Astrocyte (in vitro differentiated cells and primary cell): ENCODE results near the gene INPP5F. TPM values are rescaled to one million over a fixed set of nuclear protein-coding genes. Genes with fewer than 3 reads are reported as not detected.

ENCODE experiments used
- DNase-seq: peaks from one replicate; pipeline ENCODE4 v3.0.0-alpha.2; 2010; ENCODE audit warnings: low read depth
- FAIRE-seq: peaks from 2 replicates; lab custom pipeline; 2011; peaks lifted over from hg19 to GRCh38; lab: Jason Lieb, UNC
- H2AFZ ChIP-seq: 2 replicates; pipeline ENCODE4 v1.6.0; 2012; ENCODE audit warnings: low read depth, low read length, inconsistent platforms
- H3K27ac ChIP-seq: 2 replicates; pipeline ENCODE4 v1.5.1; 2011; ENCODE audit warnings: low read depth, low read length, inconsistent platforms
- H3K27me3 ChIP-seq: 2 replicates; pipeline ENCODE4 v1.6.0; 2011; ENCODE audit warnings: low read length, inconsistent platforms; ENCODE audit not compliant: insufficient read depth
- H3K36me3 ChIP-seq: 2 replicates; pipeline ENCODE4 v1.5.1; 2011; ENCODE audit warnings: low read length, inconsistent platforms; ENCODE audit not compliant: insufficient read depth
- H3K4me1 ChIP-seq: 2 replicates; pipeline ENCODE4 v1.5.1; 2011; ENCODE audit warnings: low read length, inconsistent platforms; ENCODE audit not compliant: insufficient read depth
- H3K4me2 ChIP-seq: 2 replicates; pipeline ENCODE4 v1.6.0; 2012; ENCODE audit warnings: low read length, inconsistent platforms
- H3K4me3 ChIP-seq: 2 replicates; pipeline ENCODE4 v1.5.1; 2011; ENCODE audit warnings: low read depth, mild to moderate bottlenecking, low read length, inconsistent platforms; ENCODE audit not compliant: insufficient read depth
- H3K79me2 ChIP-seq: 2 replicates; pipeline ENCODE4 v1.6.0; 2012; ENCODE audit warnings: mild to moderate bottlenecking, low read length, inconsistent platforms; ENCODE audit not compliant: insufficient read depth
- H3K9ac ChIP-seq: 2 replicates; pipeline ENCODE4 v1.6.0; 2012; ENCODE audit warnings: mild to moderate bottlenecking, low read length, inconsistent platforms
- H3K9me3 ChIP-seq: 2 replicates; pipeline ENCODE4 v1.5.1; 2012; ENCODE audit warnings: low read depth, mild to moderate bottlenecking, low read length, inconsistent platforms; ENCODE audit not compliant: insufficient read depth
- H4K20me1 ChIP-seq: 2 replicates; pipeline ENCODE4 v1.6.0; 2012; ENCODE audit warnings: low read length, inconsistent platforms; ENCODE audit not compliant: insufficient read depth
- H3K27ac Mint-ChIP-seq: one replicate; pipeline ENCODE4 v1.8.0; 2021; ENCODE audit warnings: mild to moderate bottlenecking, mixed read lengths; ENCODE audit not compliant: unreplicated experiment
- H3K27me3 Mint-ChIP-seq: one replicate; pipeline ENCODE4 v1.8.0; 2021; ENCODE audit warnings: low read depth, mixed read lengths; ENCODE audit not compliant: unreplicated experiment
- H3K36me3 Mint-ChIP-seq: one replicate; pipeline ENCODE4 v1.8.0; 2021; ENCODE audit warnings: low read depth, mixed read lengths; ENCODE audit not compliant: unreplicated experiment
- H3K4me1 Mint-ChIP-seq: one replicate; pipeline ENCODE4 v1.8.0; 2021; ENCODE audit warnings: low read depth, mixed read lengths; ENCODE audit not compliant: unreplicated experiment
- H3K4me3 Mint-ChIP-seq: one replicate; pipeline ENCODE4 v1.8.0; 2021; ENCODE audit warnings: mild to moderate bottlenecking, moderate library complexity, mixed read lengths; ENCODE audit not compliant: unreplicated experiment
- H3K9me3 Mint-ChIP-seq: one replicate; pipeline ENCODE4 v1.8.0; 2021; ENCODE audit warnings: mild to moderate bottlenecking, mixed read lengths; ENCODE audit not compliant: unreplicated experiment
- EZH2 ChIP-seq: IDR thresholded peaks from 2 replicates; pipeline ENCODE4 v1.6.1; 2012; ENCODE audit warnings: mild to moderate bottlenecking, low read length, inconsistent platforms; ENCODE audit not compliant: insufficient read depth
- total RNA-seq: library from RNA; stranded (reverse); gene quantifications from 2 replicates; pipeline ENCODE4 v1.2.1, GENCODE V29; 2021
- TF ChIP-seq, protein P1 (sequence below): IDR thresholded peaks from 2 replicates; pipeline ENCODE4 v1.5.1; 2011; ENCODE audit warnings: low read depth, mild to moderate bottlenecking, inconsistent platforms, low read length, moderate library complexity; ENCODE audit not compliant: insufficient read depth

Gene INPP5F
- total RNA-seq, 1 donor from 2014 or later = 101 TPM

DNA sequence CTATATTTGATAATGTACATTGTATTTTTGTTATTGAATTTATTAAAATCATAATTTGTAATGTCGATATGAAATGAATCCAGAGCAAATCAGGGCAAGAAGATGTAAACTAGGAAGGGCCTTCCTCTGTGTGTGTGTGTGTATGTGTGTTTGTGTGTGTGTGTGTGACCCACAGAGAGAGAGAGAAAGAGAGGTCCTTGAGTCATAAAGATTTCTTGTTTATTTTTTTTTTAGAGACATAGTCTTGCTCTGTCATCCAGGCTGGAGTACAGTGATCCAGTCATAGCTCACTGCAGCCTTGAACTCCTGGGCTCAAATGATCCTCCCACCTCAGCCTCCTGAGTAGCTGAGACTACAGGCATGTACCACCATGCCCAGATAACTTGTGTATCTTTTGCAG, 50.7 kb downstream of the INPP5F start:
- no peaks in the 10 kb centered on the region for H3K9me3 Mint-ChIP-seq

DNA sequence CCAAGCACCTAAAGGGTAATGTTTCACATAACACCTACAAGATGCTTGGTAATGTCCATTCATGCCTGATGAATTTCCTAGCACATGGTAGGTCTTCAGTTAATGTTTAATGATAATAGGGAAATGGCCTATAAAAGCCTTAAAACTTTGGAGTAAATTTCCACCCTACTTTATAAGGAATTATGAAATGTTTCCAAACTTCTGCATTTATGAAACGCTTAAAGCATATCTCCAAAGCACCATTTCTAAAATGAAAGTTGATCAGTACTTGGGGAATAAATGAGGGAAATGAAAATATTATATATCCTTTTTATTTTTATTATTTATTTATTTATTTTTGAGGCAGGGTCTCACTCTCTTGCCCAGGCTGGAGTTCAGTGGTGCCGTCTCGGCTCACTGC, 51.8 kb downstream of the INPP5F start:
- peaks cover 7% of the 10 kb centered on the region for H3K4me1 Mint-ChIP-seq
- H3K27me3 Mint-ChIP-seq = no peaks in the 10 kb centered on the region
- Histone ChIP-seq H4K20me1 (no peaks in the 10 kb centered on the region), H3K4me1 (no peaks in the 10 kb centered on the region), H3K4me2 (no peak overlapping the region), H3K79me2 (no peaks in the 10 kb centered on the region), H3K9me3 (no peaks in the 10 kb centered on the region), H3K27ac (no peak overlapping the region), H3K36me3 (no peaks in the 10 kb centered on the region), H2AFZ (no peak overlapping the region), H3K9ac (no peak overlapping the region), H3K4me3 (no peak overlapping the region), H3K27me3 (no peaks in the 10 kb centered on the region)
- H3K4me3 Mint-ChIP-seq = no peak overlapping the region
- peaks cover 2% of the 10 kb centered on the region for H3K36me3 Mint-ChIP-seq
- TF ChIP-seq EZH2 = no peak
- TF ChIP-seq, protein P1, sequence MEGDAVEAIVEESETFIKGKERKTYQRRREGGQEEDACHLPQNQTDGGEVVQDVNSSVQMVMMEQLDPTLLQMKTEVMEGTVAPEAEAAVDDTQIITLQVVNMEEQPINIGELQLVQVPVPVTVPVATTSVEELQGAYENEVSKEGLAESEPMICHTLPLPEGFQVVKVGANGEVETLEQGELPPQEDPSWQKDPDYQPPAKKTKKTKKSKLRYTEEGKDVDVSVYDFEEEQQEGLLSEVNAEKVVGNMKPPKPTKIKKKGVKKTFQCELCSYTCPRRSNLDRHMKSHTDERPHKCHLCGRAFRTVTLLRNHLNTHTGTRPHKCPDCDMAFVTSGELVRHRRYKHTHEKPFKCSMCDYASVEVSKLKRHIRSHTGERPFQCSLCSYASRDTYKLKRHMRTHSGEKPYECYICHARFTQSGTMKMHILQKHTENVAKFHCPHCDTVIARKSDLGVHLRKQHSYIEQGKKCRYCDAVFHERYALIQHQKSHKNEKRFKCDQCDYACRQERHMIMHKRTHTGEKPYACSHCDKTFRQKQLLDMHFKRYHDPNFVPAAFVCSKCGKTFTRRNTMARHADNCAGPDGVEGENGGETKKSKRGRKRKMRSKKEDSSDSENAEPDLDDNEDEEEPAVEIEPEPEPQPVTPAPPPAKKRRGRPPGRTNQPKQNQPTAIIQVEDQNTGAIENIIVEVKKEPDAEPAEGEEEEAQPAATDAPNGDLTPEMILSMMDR = no peak
- no peaks in the 10 kb centered on the region for H3K9me3 Mint-ChIP-seq
- no peak overlapping the region for H3K27ac Mint-ChIP-seq
- no peak for FAIRE-seq
- DNase-seq = no peak

More for the DNA sequence above, 50.7 kb downstream of the INPP5F start:
- Histone ChIP-seq H3K9ac (no peak overlapping the region), H3K4me3 (no peak overlapping the region), H4K20me1 (no peaks in the 10 kb centered on the region), H3K27ac (no peak overlapping the region), H3K9me3 (no peaks in the 10 kb centered on the region), H3K4me2 (no peak overlapping the region), H3K4me1 (no peaks in the 10 kb centered on the region), H3K36me3 (no peaks in the 10 kb centered on the region), H3K79me2 (no peaks in the 10 kb centered on the region), H2AFZ (no peak overlapping the region), H3K27me3 (no peaks in the 10 kb centered on the region)
- Mint-ChIP-seq H3K4me1 (peaks cover 8% of the 10 kb centered on the region), H3K27me3 (no peaks in the 10 kb centered on the region), H3K27ac (no peak overlapping the region), H3K4me3 (no peak overlapping the region), H3K36me3 (peaks cover 2% of the 10 kb centered on the region)
- TF ChIP-seq EZH2 = no peak
- TF ChIP-seq, protein P1 = no peak
- FAIRE-seq (no peak), DNase-seq (no peak)

DNA sequence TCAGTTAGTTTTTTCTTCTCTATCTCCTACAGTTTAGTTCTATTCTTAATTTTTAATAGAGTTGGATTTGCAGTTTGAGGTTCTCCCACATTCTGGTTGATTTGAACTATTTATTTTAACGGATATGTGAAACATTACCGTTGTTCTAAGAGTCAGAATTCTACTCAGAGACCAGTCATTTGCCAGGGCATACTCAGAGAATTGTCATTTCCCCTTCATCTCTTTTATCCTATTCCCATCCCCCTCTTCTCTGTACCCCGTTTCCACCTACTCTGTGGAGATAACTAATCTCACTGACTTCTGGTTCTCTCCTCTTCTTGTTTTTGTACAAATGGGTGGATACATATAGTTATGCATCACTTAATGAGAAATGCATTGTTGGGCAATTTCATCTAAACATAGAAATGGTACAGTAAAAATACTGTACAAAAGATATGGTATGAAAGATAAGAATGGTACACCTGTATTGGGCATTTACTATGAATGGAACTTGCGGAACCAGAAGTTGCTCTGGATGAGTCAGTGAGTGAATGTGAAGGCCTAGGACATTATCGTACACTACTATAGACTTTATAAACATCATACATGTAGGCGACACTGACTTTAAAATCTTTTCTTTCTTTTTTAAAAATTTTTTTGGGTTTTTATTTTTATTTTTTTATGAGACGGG, 53.1 kb downstream of the INPP5F start:
- H3K9me3 Mint-ChIP-seq = no peaks in the 10 kb centered on the region
- peak; percentile 5 for FAIRE-seq
- H3K27me3 ChIP-seq = no peaks in the 10 kb centered on the region
- H3K4me3 ChIP-seq = no peak overlapping the region
- no peak for DNase-seq
- TF ChIP-seq EZH2 = no peak
- TF ChIP-seq, protein P1 = no peak
- no peak overlapping the region for H2AFZ ChIP-seq
- H3K9me3 ChIP-seq = no peaks in the 10 kb centered on the region
- H3K4me2 ChIP-seq = no peak overlapping the region
- H3K27me3 Mint-ChIP-seq = no peaks in the 10 kb centered on the region
- H3K4me3 Mint-ChIP-seq = no peak overlapping the region
- H3K36me3 Mint-ChIP-seq = no peaks in the 10 kb centered on the region
- no peaks in the 10 kb centered on the region for H4K20me1 ChIP-seq
- no peak overlapping the region for H3K27ac Mint-ChIP-seq
- H3K27ac ChIP-seq = no peak overlapping the region
- H3K4me1 ChIP-seq = no peaks in the 10 kb centered on the region
- H3K36me3 ChIP-seq = no peaks in the 10 kb centered on the region
- H3K4me1 Mint-ChIP-seq = peaks cover 7% of the 10 kb centered on the region
- H3K79me2 ChIP-seq = no peaks in the 10 kb centered on the region
- no peak overlapping the region for H3K9ac ChIP-seq
